Prostate gland (tissue), 2 donors: ENCODE results near the gene CHERP. TPM values are rescaled to one million over a fixed set of nuclear protein-coding genes. Genes with fewer than 3 reads are reported as not detected.

ENCODE experiments used
- DNase-seq: peaks from one replicate; pipeline ENCODE4 v3.0.0-alpha.2; 2019; ENCODE audit warnings: low spot score
- H3K27ac ChIP-seq, 2 donors: fragments of 200-600 bp; sonication (generic); 2 replicates each; pipeline ENCODE4 v1.5.1; 2017 to 2019
- H3K27me3 ChIP-seq: fragments of 200-600 bp; sonication (generic); replicated peaks from 2 replicates; pipeline ENCODE4 v1.5.1; 2019; ENCODE audit not compliant: insufficient read depth
- H3K36me3 ChIP-seq, 2 donors: fragments of 200-600 bp; sonication (generic); 1 replicate in 1 of 2; 2 replicates in 1 of 2; pipeline versions ENCODE4 v1.5.1 to v1.8.1; 2017 to 2019
- H3K4me1 ChIP-seq: fragments of 200-600 bp; sonication (generic); replicated peaks from 2 replicates; pipeline ENCODE4 v1.5.1; 2019
- H3K4me3 ChIP-seq, 2 donors: fragments of 200-600 bp; sonication (generic); 2 replicates each; pipeline ENCODE4 v1.5.1; 2017 to 2019
- H3K9me3 ChIP-seq: fragments of 200-600 bp; sonication (generic); 2 replicates; pipeline ENCODE4 v1.5.1; 2017
- POLR2A ChIP-seq: fragments of 450-650 bp; IDR thresholded peaks from one replicate; pipeline ENCODE4 v1.6.1; 2016; ENCODE audit warnings: antibody characterized with exemption, mild to moderate bottlenecking
- POLR2AphosphoS5 ChIP-seq: sonication (generic); formaldehyde crosslinking; IDR thresholded peaks from one replicate; pipeline ENCODE4 v1.6.1; 2017; ENCODE audit warnings: antibody characterized with exemption
- WGBS: methylation state at CpG from one replicate; pipeline ENCODE4 v1.1.5; 2018; 5-methylcytosine and 5-hydroxymethylcytosine counted together
- intact Hi-C: fragments of 100-400 bp; cut with DNase I; formaldehyde crosslinking; loops from one replicate; pipeline ENCODE4 v1.14.2; 2022
- total RNA-seq, 2 donors: library from RNA; depleted of rRNA; stranded (reverse); fragments of >200 nt; gene quantifications; one replicate each; pipeline ENCODE4 v1.1.0, GENCODE V29; 2016
- TF ChIP-seq, protein P1 (sequence below), 4 experiments: fragments of 200-600 bp in 2 of 4; fragments of 450-650 bp in 2 of 4; sonication (generic) in 2 of 4; IDR thresholded peaks; 1 replicate in 3 of 4; 2 replicates in 1 of 4; pipeline ENCODE4 v1.5.1; 2016 to 2019; ENCODE audit warnings: antibody characterized with exemption in 4 of 4, mild to moderate bottlenecking in 2 of 4, moderate library complexity in 2 of 4

CHERP gene
- total RNA-seq, 2 donors from 2014 or later: 20.9 to 32.7 TPM

GRCh38 chr19:16575861-16576689, 33.8 kb upstream of the CHERP start:
- Histone ChIP-seq H3K4me1 (peaks cover 19% of the 10 kb centered on the region), H3K27me3 (no peaks in the 10 kb centered on the region), H3K4me3 (no peak overlapping the region), H3K9me3 (no peaks in the 10 kb centered on the region), H3K27ac (no peak overlapping the region), H3K36me3 (peaks cover 4 to 11% of the 10 kb centered on the region in 2 donors)
- TF ChIP-seq POLR2AphosphoS5: no peak
- TF ChIP-seq POLR2A: no peak
- TF ChIP-seq, protein P1, sequence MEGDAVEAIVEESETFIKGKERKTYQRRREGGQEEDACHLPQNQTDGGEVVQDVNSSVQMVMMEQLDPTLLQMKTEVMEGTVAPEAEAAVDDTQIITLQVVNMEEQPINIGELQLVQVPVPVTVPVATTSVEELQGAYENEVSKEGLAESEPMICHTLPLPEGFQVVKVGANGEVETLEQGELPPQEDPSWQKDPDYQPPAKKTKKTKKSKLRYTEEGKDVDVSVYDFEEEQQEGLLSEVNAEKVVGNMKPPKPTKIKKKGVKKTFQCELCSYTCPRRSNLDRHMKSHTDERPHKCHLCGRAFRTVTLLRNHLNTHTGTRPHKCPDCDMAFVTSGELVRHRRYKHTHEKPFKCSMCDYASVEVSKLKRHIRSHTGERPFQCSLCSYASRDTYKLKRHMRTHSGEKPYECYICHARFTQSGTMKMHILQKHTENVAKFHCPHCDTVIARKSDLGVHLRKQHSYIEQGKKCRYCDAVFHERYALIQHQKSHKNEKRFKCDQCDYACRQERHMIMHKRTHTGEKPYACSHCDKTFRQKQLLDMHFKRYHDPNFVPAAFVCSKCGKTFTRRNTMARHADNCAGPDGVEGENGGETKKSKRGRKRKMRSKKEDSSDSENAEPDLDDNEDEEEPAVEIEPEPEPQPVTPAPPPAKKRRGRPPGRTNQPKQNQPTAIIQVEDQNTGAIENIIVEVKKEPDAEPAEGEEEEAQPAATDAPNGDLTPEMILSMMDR (IDR thresholded peaks at IDR 0.05): no peak
- intact Hi-C loops: no loop called here
- DNase-seq: no peak
- WGBS: 87% methylated on average over 47 of the region's 48 CpGs

DNA sequence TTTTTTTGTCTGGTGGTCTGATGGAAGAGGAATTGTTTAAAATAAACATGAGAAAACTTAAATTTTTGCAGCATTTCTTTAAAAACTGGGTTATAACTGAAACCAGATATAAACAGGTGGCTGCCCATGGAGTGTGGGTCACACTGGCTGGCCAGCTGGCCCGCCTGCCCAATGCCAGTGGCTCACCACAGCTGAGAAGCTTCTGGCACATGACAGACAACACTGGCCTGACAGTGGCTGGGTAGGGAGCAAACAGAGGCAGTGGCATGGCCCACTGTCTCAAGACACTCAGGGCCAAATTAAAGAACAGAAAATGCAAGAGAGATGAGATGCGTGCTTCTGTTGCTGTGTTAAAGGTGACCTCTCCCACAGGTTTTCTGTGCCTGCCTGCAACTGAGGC, 33.0 kb upstream of the CHERP start:
- H3K27me3 ChIP-seq: no peaks in the 10 kb centered on the region
- H3K36me3 ChIP-seq: peaks cover 4 to 11% of the 10 kb centered on the region in 2 donors
- H3K9me3 ChIP-seq: no peaks in the 10 kb centered on the region
- H3K4me1 ChIP-seq: peaks cover 21% of the 10 kb centered on the region
- intact Hi-C loops: no loop called here
- H3K27ac ChIP-seq: no peak overlapping the region
- no peak overlapping the region for H3K4me3 ChIP-seq
- DNase-seq: no peak
- WGBS: 85% methylated on average over 2 of the region's 2 CpGs
- TF ChIP-seq POLR2A (no peak), POLR2AphosphoS5 (no peak)

DNA sequence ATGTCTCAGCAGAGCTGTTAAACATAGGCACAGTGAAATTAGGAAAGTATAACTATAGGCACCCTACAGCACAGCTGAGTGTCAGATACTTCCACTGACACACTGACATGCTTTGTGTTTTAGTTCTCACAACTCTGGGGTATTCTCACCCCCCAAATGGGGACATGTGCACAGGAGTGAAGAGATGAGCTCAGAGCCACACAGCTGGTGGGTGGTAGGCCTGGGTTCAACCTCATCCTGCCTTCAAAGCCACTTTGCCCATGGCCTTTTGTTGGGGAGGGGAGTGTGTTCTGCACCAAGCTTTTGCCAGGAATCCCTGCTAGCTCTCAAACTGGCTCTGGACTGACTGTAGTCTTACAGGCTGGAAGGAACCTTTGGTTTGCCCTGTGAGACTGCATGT, 31.7 kb upstream of the CHERP start:
- no peak for DNase-seq
- peaks cover 21% of the 10 kb centered on the region for H3K4me1 ChIP-seq
- no peak overlapping the region for H3K4me3 ChIP-seq
- H3K9me3 ChIP-seq: no peaks in the 10 kb centered on the region
- intact Hi-C loops: loop anchor here (5.0 kb wide), 1 partner anchor 53 kb away; the partner anchor contains the start of gene MED26
- TF ChIP-seq POLR2AphosphoS5 (no peak), POLR2A (no peak)
- TF ChIP-seq, protein P1 (IDR thresholded peaks at IDR 0.05): no peak
- H3K27me3 ChIP-seq: no peaks in the 10 kb centered on the region
- H3K27ac ChIP-seq: peak overlapping the region in 1 of 2 donors; percentile 84
- H3K36me3 ChIP-seq: peaks cover 4 to 11% of the 10 kb centered on the region in 2 donors

GRCh38 chr19:16573296-16573695, 31.1 kb upstream of the CHERP start:
- no peaks in the 10 kb centered on the region for H3K27me3 ChIP-seq
- H3K9me3 ChIP-seq: no peaks in the 10 kb centered on the region
- peak overlapping the region; percentile 84 for H3K27ac ChIP-seq
- no peak for DNase-seq
- peaks cover 21% of the 10 kb centered on the region for H3K4me1 ChIP-seq
- intact Hi-C loops: loop anchor here (5.0 kb wide), 1 partner anchor 54 kb away; the partner anchor contains the start of gene MED26
- H3K36me3 ChIP-seq: peaks cover 4 to 11% of the 10 kb centered on the region in 2 donors
- WGBS: 63% methylated on average over 13 of the region's 13 CpGs
- no peak for TF ChIP-seq POLR2A
- TF ChIP-seq, protein P1 (IDR thresholded peaks at IDR 0.05): no peak
- H3K4me3 ChIP-seq: peak overlapping the region; percentile 76 to 86

- peaks cover 4 to 11% of the 10 kb centered on the region in 2 donors for H3K36me3 ChIP-seq
- intact Hi-C loops: loop anchor here (5.0 kb wide), 1 partner anchor 55 kb away; the partner anchor contains the start of gene MED26
Measured at GRCh38 chr19:16572332-16573211, 30.3 kb upstream of the CHERP start, which contains the start of gene SLC35E1. Gene SLC35E1, minus strand, starts transcription at chr19:16572415. Its CDS starts 51 bp downstream, at chr19:16572364.

More at GRCh38 chr19:16572332-16573211, 30.3 kb upstream of the CHERP start, which contains the start of gene SLC35E1:
- peak; percentile 97 for DNase-seq
- H3K4me3 ChIP-seq: peak within 1 kb of the TSS; percentile 76 to 86
- no peaks in the 10 kb centered on the region for H3K9me3 ChIP-seq
- WGBS: under 1% methylated on average over 66 of the region's 83 CpGs
- H3K27ac ChIP-seq: peak within 1 kb of the TSS; percentile 84 to 86
- TF ChIP-seq POLR2A: peak; percentile 85
- TF ChIP-seq, protein P1 (IDR thresholded peaks at IDR 0.05): peak in 1 of 4 experiments; percentile 3
- TF ChIP-seq POLR2AphosphoS5: peak; percentile 100
- H3K4me1 ChIP-seq: peaks cover 21% of the 10 kb centered on the region
- no peaks in the 10 kb centered on the region for H3K27me3 ChIP-seq
